Measurements from ENCODE around the gene C20orf173.

DNA sequence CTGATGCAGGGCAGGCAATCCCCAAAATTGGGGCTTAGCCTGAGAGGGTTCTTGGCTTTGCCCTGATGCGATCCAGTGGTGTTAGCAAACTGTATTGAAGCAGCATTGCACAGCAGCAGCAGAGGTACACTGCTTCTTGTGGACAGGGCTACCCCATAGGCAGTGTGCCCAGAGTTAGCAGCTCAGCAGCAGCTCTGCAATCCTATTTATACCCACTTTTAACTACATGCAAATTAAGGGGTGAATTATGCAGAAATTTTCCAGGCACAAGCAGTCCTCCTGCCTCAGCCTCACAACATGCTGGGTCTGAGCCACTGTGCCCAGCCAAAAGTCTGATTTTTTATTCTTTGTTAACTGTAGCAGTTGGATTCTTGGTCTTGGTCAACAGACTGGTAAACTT is 3.8 kb downstream of the C20orf173 start:
- TF ChIP-seq EZH2phosphoT487 (IDR thresholded peaks at IDR 0.05; ENCODE audit: insufficient read depth, low read depth), result no peak
- no peak for TF ChIP-seq EZH2 (IDR thresholded peaks at IDR 0.05; ENCODE audit: insufficient read depth, poor library complexity, severe bottlenecking)
